Hepatocyte (in vitro differentiated cells): Measurements from ENCODE around the gene TEX48. TPM values are rescaled to one million over a fixed set of nuclear protein-coding genes. Genes with fewer than 3 reads are reported as not detected.

Experiments
- DNase-seq: peaks from one replicate; pipeline ENCODE4 v3.0.0-alpha.2; 2016; ENCODE audit warnings: low spot score
- H2AFZ ChIP-seq: fragments of 200-600 bp; sonication (generic); 2 replicates; pipeline ENCODE4 v1.6.0; 2016; ENCODE audit warnings: antibody characterized with exemption, mild to moderate bottlenecking
- H3K27ac ChIP-seq: fragments of 200-600 bp; sonication (generic); 2 replicates; pipeline ENCODE4 v1.5.1; 2016; ENCODE audit warnings: mild to moderate bottlenecking
- H3K27me3 ChIP-seq: fragments of 200-600 bp; sonication (generic); 2 replicates; pipeline ENCODE4 v1.6.1; 2016
- H3K36me3 ChIP-seq: fragments of 200-600 bp; sonication (generic); replicated peaks from 2 replicates; pipeline ENCODE4 v1.5.1; 2016; ENCODE audit warnings: low read depth; ENCODE audit not compliant: insufficient read depth
- H3K4me1 ChIP-seq: fragments of 200-600 bp; sonication (generic); 2 replicates; pipeline ENCODE4 v1.5.1; 2016; ENCODE audit warnings: mild to moderate bottlenecking, moderate library complexity; ENCODE audit not compliant: insufficient read depth
- H3K4me2 ChIP-seq: fragments of 200-600 bp; sonication (generic); 2 replicates; pipeline ENCODE4 v1.6.0; 2016
- H3K4me3 ChIP-seq: fragments of 200-600 bp; sonication (generic); 2 replicates; pipeline ENCODE4 v1.5.1; 2016; ENCODE audit warnings: mild to moderate bottlenecking
- H3K79me2 ChIP-seq: fragments of 200-600 bp; sonication (generic); 2 replicates; pipeline ENCODE4 v1.6.0; 2017; ENCODE audit warnings: mild to moderate bottlenecking
- H3K9me2 ChIP-seq: fragments of 200-600 bp; sonication (generic); replicated peaks from 2 replicates; pipeline ENCODE4 v1.6.0; 2017; ENCODE audit warnings: mild to moderate bottlenecking; ENCODE audit not compliant: insufficient read depth
- H3K9me3 ChIP-seq: fragments of 200-600 bp; sonication (generic); 2 replicates; pipeline ENCODE4 v1.5.1; 2016; ENCODE audit warnings: low read depth, mild to moderate bottlenecking
- H4K20me1 ChIP-seq: fragments of 200-600 bp; sonication (generic); 2 replicates; pipeline ENCODE4 v1.6.0; 2016; ENCODE audit warnings: mild to moderate bottlenecking; ENCODE audit not compliant: insufficient read depth, poor library complexity, severe bottlenecking
- CTCF ChIP-seq: fragments of 200-600 bp; sonication (generic); IDR thresholded peaks from 2 replicates; pipeline ENCODE4 v1.5.1; 2016; ENCODE audit warnings: antibody characterized with exemption, mild to moderate bottlenecking; ENCODE audit not compliant: poor library complexity
- EZH2 ChIP-seq: fragments of 200-600 bp; sonication (generic); IDR thresholded peaks from 2 replicates; pipeline ENCODE4 v1.6.1; 2016; ENCODE audit warnings: antibody characterized with exemption, mild to moderate bottlenecking, borderline replicate concordance
- EZH2phosphoT487 ChIP-seq: fragments of 200-600 bp; sonication (generic); IDR thresholded peaks from one replicate; pipeline ENCODE4 v1.6.1; 2018; ENCODE audit warnings: antibody characterized with exemption, mild to moderate bottlenecking, low read depth, moderate library complexity; ENCODE audit not compliant: unreplicated experiment, severe bottlenecking
- WGBS: methylation state at CpG from one replicate; pipeline ENCODE4 v1.1.6; 2016; ENCODE audit warnings: low lambda C conversion rate; ENCODE audit errors: missing lambda C conversion rate; 5-methylcytosine and 5-hydroxymethylcytosine counted together
- polyA plus RNA-seq: library from polyadenylated mRNA; unstranded; fragments of >200 nt; fragmentation: Nextera tagmentation; extraction: Ambion mirVana; gene quantifications from 2 replicates; pipeline ENCODE4 v1.2.1, GENCODE V29; 2016
- total RNA-seq: library from RNA; depleted of rRNA; stranded (reverse); fragments of >200 nt; gene quantifications from 2 replicates; pipeline ENCODE4 v1.2.3, GENCODE V29; 2014

The TEX48 gene
- total and polyA plus RNA-seq, 2 experiments from 2014 or later: not detected

GRCh38 chr9:114668146-114668545 is 13.8 kb downstream of the TEX48 start:
- H3K4me1 ChIP-seq: no peaks in the 10 kb centered on the region
- DNase-seq: no peak
- no peaks in the 10 kb centered on the region for H3K36me3 ChIP-seq
- TF ChIP-seq EZH2phosphoT487 (no peak), EZH2 (no peak), CTCF (no peak)
- no peak overlapping the region for H3K27ac ChIP-seq
- H2AFZ ChIP-seq: no peak overlapping the region
- no peaks in the 10 kb centered on the region for H3K27me3 ChIP-seq
- no peak overlapping the region for H3K4me2 ChIP-seq
- H4K20me1 ChIP-seq: no peaks in the 10 kb centered on the region
- no peaks in the 10 kb centered on the region for H3K9me2 ChIP-seq
- H3K4me3 ChIP-seq: no peak overlapping the region
- 84% methylated on average over 6 of the region's 6 CpGs for WGBS
- H3K79me2 ChIP-seq: no peaks in the 10 kb centered on the region
- H3K9me3 ChIP-seq: no peaks in the 10 kb centered on the region

GRCh38 chr9:114666851-114667250 is 15.1 kb downstream of the TEX48 start:
- Histone ChIP-seq H3K9me3 (no peaks in the 10 kb centered on the region), H2AFZ (no peak overlapping the region), H3K27me3 (no peaks in the 10 kb centered on the region), H3K36me3 (no peaks in the 10 kb centered on the region), H4K20me1 (no peaks in the 10 kb centered on the region), H3K4me2 (no peak overlapping the region), H3K79me2 (no peaks in the 10 kb centered on the region), H3K27ac (no peak overlapping the region), H3K4me3 (no peak overlapping the region), H3K4me1 (no peaks in the 10 kb centered on the region), H3K9me2 (no peaks in the 10 kb centered on the region)
- TF ChIP-seq CTCF (no peak), EZH2phosphoT487 (no peak), EZH2 (no peak)
- WGBS: 88% methylated on average over 4 of the region's 4 CpGs
- DNase-seq: no peak

GRCh38 chr9:114666401-114666800 is 15.6 kb downstream of the TEX48 start:
- H3K9me2 ChIP-seq: no peaks in the 10 kb centered on the region
- no peak overlapping the region for H3K4me3 ChIP-seq
- no peaks in the 10 kb centered on the region for H3K4me1 ChIP-seq
- no peaks in the 10 kb centered on the region for H3K9me3 ChIP-seq
- no peak for DNase-seq
- no peaks in the 10 kb centered on the region for H4K20me1 ChIP-seq
- no peak overlapping the region for H3K27ac ChIP-seq
- 93% methylated on average over 5 of the region's 5 CpGs for WGBS
- no peaks in the 10 kb centered on the region for H3K36me3 ChIP-seq
- peaks cover 2% of the 10 kb centered on the region for H3K27me3 ChIP-seq
- H3K4me2 ChIP-seq: no peak overlapping the region
- TF ChIP-seq EZH2 (no peak), CTCF (no peak), EZH2phosphoT487 (no peak)
- no peaks in the 10 kb centered on the region for H3K79me2 ChIP-seq
- H2AFZ ChIP-seq: no peak overlapping the region

GRCh38 chr9:114664181-114664580 is 17.8 kb downstream of the TEX48 start:
- Histone ChIP-seq H3K79me2 (no peaks in the 10 kb centered on the region), H2AFZ (no peak overlapping the region), H3K4me1 (no peaks in the 10 kb centered on the region), H3K27me3 (peaks cover 5% of the 10 kb centered on the region), H4K20me1 (no peaks in the 10 kb centered on the region), H3K36me3 (no peaks in the 10 kb centered on the region), H3K9me3 (no peaks in the 10 kb centered on the region), H3K4me3 (no peak overlapping the region), H3K4me2 (no peak overlapping the region), H3K27ac (no peak overlapping the region), H3K9me2 (no peaks in the 10 kb centered on the region)
- TF ChIP-seq EZH2: no peak
- no peak for TF ChIP-seq EZH2phosphoT487
- no peak for TF ChIP-seq CTCF
- DNase-seq: no peak
- 77% methylated on average over 3 of the region's 3 CpGs for WGBS
